SK-N-SH (cell line): ENCODE data around the gene APOC3. TPM values are rescaled to one million over a fixed set of nuclear protein-coding genes. Genes with fewer than 3 reads are reported as not detected.

Source experiments
- CTCF ChIA-PET: fragments of 300-600, 350-600 bp; formaldehyde crosslinking; extraction: SDS; loops from one replicate; lab custom pipeline; 2021; lab: Yijun Ruan, JAX
- POLR2A ChIA-PET: fragments of 350-600 bp; sonication (Branson Sonifier 250); formaldehyde crosslinking; extraction: SDS; loops from one replicate; lab custom pipeline; 2020; ENCODE audit warnings: antibody characterized with exemption, inconsistent platforms; lab: Yijun Ruan, JAX
- DNase-seq: peaks from one replicate; pipeline ENCODE4 v3.0.0; 2012
- H2AFZ ChIP-seq: fragments of 200-600 bp; sonication (generic); 2 replicates; pipeline ENCODE4 v1.8.1; 2016; ENCODE audit warnings: antibody characterized with exemption, mild to moderate bottlenecking, low read depth
- H3F3A ChIP-seq: fragments of 200-600 bp; sonication (generic); replicated peaks from 2 replicates; pipeline ENCODE3; 2016; ENCODE audit warnings: antibody characterized with exemption, mild to moderate bottlenecking; ENCODE audit not compliant: insufficient read depth
- H3K27ac ChIP-seq, 2 experiments: fragments of 200-500 bp in 1 of 2; fragments of 200-600 bp in 1 of 2; sonication (Bioruptor generic) in 1 of 2; sonication (generic), shearing (Covaris generic) in 1 of 2; 2 replicates each; pipeline versions ENCODE4 v1.5.1 to v1.6.1; 2014 to 2016; ENCODE audit warnings: low read depth in 2 of 2, inconsistent platforms in 1 of 2, low read length in 1 of 2, mild to moderate bottlenecking in 1 of 2, mixed read lengths in 1 of 2
- H3K27me3 ChIP-seq: fragments of 200-600 bp; sonication (generic), shearing (Covaris generic); 2 replicates; pipeline ENCODE4 v1.6.1; 2016; ENCODE audit warnings: mixed run types; ENCODE audit not compliant: insufficient read depth
- H3K36me3 ChIP-seq, 2 experiments: fragments of 200-500 bp in 1 of 2; fragments of 200-600 bp in 1 of 2; sonication (Bioruptor generic) in 1 of 2; sonication (generic) in 1 of 2; replicated peaks in 1 of 2; 2 replicates each; pipeline versions ENCODE3 to v1.5.1; 2014 to 2016; ENCODE audit warnings: low read length in 1 of 2, mild to moderate bottlenecking in 1 of 2; ENCODE audit not compliant: insufficient read depth in 2 of 2, control insufficient read depth in 1 of 2
- H3K4me1 ChIP-seq, 2 experiments: fragments of 200-500 bp in 1 of 2; fragments of 200-600 bp in 1 of 2; sonication (Bioruptor generic) in 1 of 2; sonication (generic), shearing (Covaris generic) in 1 of 2; 2 replicates each; pipeline versions ENCODE4 v1.5.1 to v1.6.1; 2014 to 2016; ENCODE audit warnings: low read depth in 1 of 2, low read length in 1 of 2, mixed run types in 1 of 2; ENCODE audit not compliant: insufficient read depth in 2 of 2, control insufficient read depth in 1 of 2
- H3K4me2 ChIP-seq: fragments of 200-600 bp; sonication (generic), shearing (Covaris generic); 2 replicates; pipeline ENCODE4 v1.6.1; 2017; ENCODE audit warnings: mixed run types
- H3K4me3 ChIP-seq, 2 experiments: fragments of 200-500 bp in 1 of 2; fragments of 200-600 bp in 1 of 2; sonication (Bioruptor generic) in 1 of 2; sonication (generic), shearing (Covaris generic) in 1 of 2; 2 replicates each; pipeline versions ENCODE4 v1.5.1 to v1.8.1; 2014 to 2016; ENCODE audit warnings: low read depth in 2 of 2, inconsistent platforms in 1 of 2, low read length in 1 of 2, mild to moderate bottlenecking in 1 of 2, mixed read lengths in 1 of 2, moderate library complexity in 1 of 2
- H3K79me2 ChIP-seq: fragments of 200-600 bp; sonication (generic); 2 replicates; pipeline ENCODE4 v1.8.1; 2017; ENCODE audit warnings: mild to moderate bottlenecking; ENCODE audit not compliant: insufficient read depth
- H3K9ac ChIP-seq: fragments of 200-600 bp; sonication (generic); 2 replicates; pipeline ENCODE4 v1.6.1; 2017; ENCODE audit warnings: mixed run types
- H3K9me2 ChIP-seq: fragments of 200-600 bp; sonication (generic); 2 replicates; pipeline ENCODE4 v1.6.1; 2017; ENCODE audit warnings: mixed run types
- H3K9me3 ChIP-seq: fragments of 200-600 bp; sonication (generic); 2 replicates; pipeline ENCODE4 v1.6.1; 2017; ENCODE audit warnings: mixed run types, mild to moderate bottlenecking, moderate library complexity
- H4K20me1 ChIP-seq: fragments of 200-600 bp; sonication (generic); 2 replicates; pipeline ENCODE4 v1.6.1; 2017; ENCODE audit warnings: mild to moderate bottlenecking, mixed run types; ENCODE audit not compliant: insufficient read depth
- CTCF ChIP-seq: fragments of 200-600 bp; sonication (generic); IDR thresholded peaks from 2 replicates; pipeline ENCODE4 v1.6.1; 2017; ENCODE audit warnings: antibody characterized with exemption, mild to moderate bottlenecking, moderate library complexity
- ELF1 ChIP-seq: IDR thresholded peaks from 2 replicates; pipeline ENCODE4 v1.4.0; 2012
- EP300 ChIP-seq, 2 experiments: IDR thresholded peaks; 2 replicates each; pipeline versions ENCODE4 v1.4.0 to v1.6.1; 2012; ENCODE audit warnings: borderline replicate concordance in 1 of 2, low read depth in 1 of 2, low read length in 1 of 2
- EZH2phosphoT487 ChIP-seq: fragments of 200-600 bp; sonication (generic); IDR thresholded peaks from 2 replicates; pipeline ENCODE4 v1.6.1; 2017; ENCODE audit warnings: low read depth, mixed run types, mild to moderate bottlenecking, antibody characterized with exemption, moderate library complexity, borderline replicate concordance
- FOXM1 ChIP-seq: IDR thresholded peaks from 2 replicates; pipeline ENCODE4 v1.4.0; 2012; ENCODE audit warnings: low read depth, mild to moderate bottlenecking
- GABPA ChIP-seq: IDR thresholded peaks from 2 replicates; pipeline ENCODE4 v1.4.0; 2012; ENCODE audit warnings: low read depth, mild to moderate bottlenecking
- GATA2 ChIP-seq: sonication (generic); formaldehyde crosslinking; IDR thresholded peaks from 2 replicates; pipeline ENCODE4 v1.5.0; 2020; ENCODE audit warnings: mild to moderate bottlenecking, missing genetic modification reagents
- JUND ChIP-seq: IDR thresholded peaks from 2 replicates; pipeline ENCODE4 v1.4.0; 2012
- MEF2A ChIP-seq: IDR thresholded peaks from 2 replicates; pipeline ENCODE4 v1.4.0; 2012; ENCODE audit warnings: low read depth, borderline replicate concordance
- MXI1 ChIP-seq: IDR thresholded peaks from 2 replicates; pipeline ENCODE4 v1.6.1; 2012; ENCODE audit warnings: mild to moderate bottlenecking, low read depth, low read length, improper control_type of control experiment
- NFIC ChIP-seq: IDR thresholded peaks from 2 replicates; pipeline ENCODE4 v1.4.0; 2012; ENCODE audit warnings: borderline replicate concordance
- NRF1 ChIP-seq: IDR thresholded peaks from 2 replicates; pipeline ENCODE4 v1.6.1; 2012; ENCODE audit warnings: low read depth, mild to moderate bottlenecking, low read length
- POLR2AphosphoS5 ChIP-seq: IDR thresholded peaks from 2 replicates; pipeline ENCODE4 v1.6.1; 2012; ENCODE audit warnings: low read depth, low read length
- RAD21 ChIP-seq: IDR thresholded peaks from 2 replicates; pipeline ENCODE4 v1.6.1; 2012; ENCODE audit warnings: mild to moderate bottlenecking, low read length
- RCOR1 ChIP-seq: fragments of 150-350 bp; IDR thresholded peaks from 2 replicates; pipeline ENCODE4 v1.6.1; 2017; ENCODE audit warnings: antibody characterized with exemption, low read length
- RFX5 ChIP-seq: IDR thresholded peaks from 2 replicates; pipeline ENCODE4 v1.6.1; 2012; ENCODE audit warnings: mild to moderate bottlenecking, improper control_type of control experiment, low read length
- SIN3A ChIP-seq: IDR thresholded peaks from 2 replicates; pipeline ENCODE4 v1.6.1; 2012; ENCODE audit warnings: low read depth, mild to moderate bottlenecking, low read length, moderate library complexity, borderline replicate concordance
- SMC3 ChIP-seq: IDR thresholded peaks from 2 replicates; pipeline ENCODE4 v1.6.1; 2012; ENCODE audit warnings: low read depth, low read length, improper control_type of control experiment
- TAF1 ChIP-seq: IDR thresholded peaks from 2 replicates; pipeline ENCODE4 v1.6.1; 2012; ENCODE audit warnings: low read depth, mild to moderate bottlenecking, low read length, moderate library complexity, borderline replicate concordance
- TCF12 ChIP-seq: IDR thresholded peaks from 2 replicates; pipeline ENCODE4 v1.4.0; 2012
- TEAD4 ChIP-seq: IDR thresholded peaks from 2 replicates; pipeline ENCODE4 v1.4.0; 2012; ENCODE audit warnings: mild to moderate bottlenecking, borderline replicate concordance; ENCODE audit not compliant: insufficient read depth
- USF1 ChIP-seq: IDR thresholded peaks from 2 replicates; pipeline ENCODE4 v1.4.0; 2012; ENCODE audit warnings: low read depth, borderline replicate concordance
- USF2 ChIP-seq: fragments of 150-350 bp; IDR thresholded peaks from 2 replicates; pipeline ENCODE4 v1.6.1; 2017; ENCODE audit warnings: antibody characterized with exemption, low read length, low read depth, borderline replicate concordance
- YY1 ChIP-seq: IDR thresholded peaks from 2 replicates; pipeline ENCODE4 v1.4.0; 2012; ENCODE audit warnings: low read depth, mild to moderate bottlenecking
- WGBS: methylation state at CpG from one replicate; pipeline ENCODE4 v1.1.6; 2017; ENCODE audit warnings: low lambda C conversion rate; 5-methylcytosine and 5-hydroxymethylcytosine counted together
- polyA plus RNA-seq, 3 experiments: library from polyadenylated mRNA; depleted of rRNA; stranded (reverse); fragments of >200 nt; gene quantifications; 2 replicates each; pipeline ENCODE4 v1.2.3, GENCODE V29; 2012
- TF ChIP-seq, protein P1 (sequence below): IDR thresholded peaks from 2 replicates; pipeline ENCODE4 v1.6.1; 2012; ENCODE audit warnings: mild to moderate bottlenecking, low read depth, low read length, moderate library complexity
- TF ChIP-seq, protein P2 (sequence below): fragments of 150-350 bp; IDR thresholded peaks from 2 replicates; pipeline ENCODE4 v1.6.1; 2016; ENCODE audit warnings: mild to moderate bottlenecking, low read depth, low read length
- TF ChIP-seq, protein P3 (sequence below): IDR thresholded peaks from 2 replicates; pipeline ENCODE4 v1.4.0; 2012; ENCODE audit warnings: low read depth

The APOC3 gene
- polyA plus RNA-seq, 1 of the 3 experiments (the other 2 are of a cell fraction) = not detected

DNA sequence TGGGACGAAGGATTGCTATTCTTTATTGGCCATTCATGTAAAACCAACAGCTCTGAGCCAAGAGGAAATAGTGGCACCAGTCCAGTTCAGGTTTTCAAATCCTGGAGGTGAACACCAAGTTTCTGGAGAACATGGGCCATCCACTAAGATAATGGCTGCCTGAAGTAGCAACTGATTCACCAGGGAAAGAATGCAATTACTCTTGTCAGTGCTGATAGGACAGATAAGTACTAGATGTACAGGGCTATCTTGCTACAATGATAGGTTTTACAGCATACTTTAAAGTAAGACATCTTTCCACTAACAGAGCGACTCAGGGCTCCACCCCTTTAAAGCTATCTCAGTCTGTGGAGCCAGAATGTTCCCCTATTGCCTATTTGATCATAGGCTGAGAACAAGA is 44.5 kb downstream of the APOC3 start:
- POLR2A ChIA-PET = no interaction called here
- Histone ChIP-seq H4K20me1 (no peaks in the 10 kb centered on the region), H2AFZ (no peak overlapping the region), H3K4me1 (peaks cover 3 to 7% of the 10 kb centered on the region in 2 experiments), H3K4me2 (no peak overlapping the region), H3F3A (peaks cover 6% of the 10 kb centered on the region), H3K9me2 (no peaks in the 10 kb centered on the region), H3K4me3 (no peak overlapping the region; a peak in 1 of 4 replicates), H3K27me3 (no peaks in the 10 kb centered on the region), H3K79me2 (no peaks in the 10 kb centered on the region), H3K9ac (no peak overlapping the region), H3K27ac (peak overlapping the region in 1 of 2 experiments; percentile 43; a peak in 1 of 4 replicates), H3K36me3 (peaks cover 15 to 36% of the 10 kb centered on the region in 2 experiments), H3K9me3 (no peaks in the 10 kb centered on the region)
- CTCF ChIA-PET = interaction anchor here (1.9 to 2.9 kb wide), 3 partner anchors 83 to 232 kb away, joined by 5 to 10 read pairs (median 9); partner anchors contain the start of gene APOA5
- WGBS = 67% methylated on average over 2 of the region's 2 CpGs
- no peak for DNase-seq
- no peak for TF ChIP-seq TAF1
- peak; percentile 78 for TF ChIP-seq YY1
- TF ChIP-seq JUND = peak; percentile 71
- peak; percentile 45; the same call in 1 of the 2 replicates for TF ChIP-seq POLR2AphosphoS5
- TF ChIP-seq MXI1 = no peak
- TF ChIP-seq ELF1 = no peak
- peak; percentile 61; the same call in 1 of the 2 replicates for TF ChIP-seq TEAD4
- TF ChIP-seq NRF1 = no peak
- TF ChIP-seq CTCF = no peak
- no peak for TF ChIP-seq RCOR1
- TF ChIP-seq MEF2A = peak; percentile 61; the same call in 1 of the 2 replicates
- no peak for TF ChIP-seq SIN3A
- TF ChIP-seq USF2 = no peak
- peak in 1 of 2 experiments; percentile 33; a peak in 1 of 4 replicates for TF ChIP-seq EP300 (IDR thresholded peaks at IDR 0.05; ENCODE audit: borderline replicate concordance in 1 of 2, low read depth in 1 of 2, low read length in 1 of 2)
- no peak for TF ChIP-seq RAD21
- TF ChIP-seq USF1 = no peak
- no peak for TF ChIP-seq FOXM1
- TF ChIP-seq, protein P1, sequence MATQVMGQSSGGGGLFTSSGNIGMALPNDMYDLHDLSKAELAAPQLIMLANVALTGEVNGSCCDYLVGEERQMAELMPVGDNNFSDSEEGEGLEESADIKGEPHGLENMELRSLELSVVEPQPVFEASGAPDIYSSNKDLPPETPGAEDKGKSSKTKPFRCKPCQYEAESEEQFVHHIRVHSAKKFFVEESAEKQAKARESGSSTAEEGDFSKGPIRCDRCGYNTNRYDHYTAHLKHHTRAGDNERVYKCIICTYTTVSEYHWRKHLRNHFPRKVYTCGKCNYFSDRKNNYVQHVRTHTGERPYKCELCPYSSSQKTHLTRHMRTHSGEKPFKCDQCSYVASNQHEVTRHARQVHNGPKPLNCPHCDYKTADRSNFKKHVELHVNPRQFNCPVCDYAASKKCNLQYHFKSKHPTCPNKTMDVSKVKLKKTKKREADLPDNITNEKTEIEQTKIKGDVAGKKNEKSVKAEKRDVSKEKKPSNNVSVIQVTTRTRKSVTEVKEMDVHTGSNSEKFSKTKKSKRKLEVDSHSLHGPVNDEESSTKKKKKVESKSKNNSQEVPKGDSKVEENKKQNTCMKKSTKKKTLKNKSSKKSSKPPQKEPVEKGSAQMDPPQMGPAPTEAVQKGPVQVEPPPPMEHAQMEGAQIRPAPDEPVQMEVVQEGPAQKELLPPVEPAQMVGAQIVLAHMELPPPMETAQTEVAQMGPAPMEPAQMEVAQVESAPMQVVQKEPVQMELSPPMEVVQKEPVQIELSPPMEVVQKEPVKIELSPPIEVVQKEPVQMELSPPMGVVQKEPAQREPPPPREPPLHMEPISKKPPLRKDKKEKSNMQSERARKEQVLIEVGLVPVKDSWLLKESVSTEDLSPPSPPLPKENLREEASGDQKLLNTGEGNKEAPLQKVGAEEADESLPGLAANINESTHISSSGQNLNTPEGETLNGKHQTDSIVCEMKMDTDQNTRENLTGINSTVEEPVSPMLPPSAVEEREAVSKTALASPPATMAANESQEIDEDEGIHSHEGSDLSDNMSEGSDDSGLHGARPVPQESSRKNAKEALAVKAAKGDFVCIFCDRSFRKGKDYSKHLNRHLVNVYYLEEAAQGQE = no peak
- TF ChIP-seq, protein P2, sequence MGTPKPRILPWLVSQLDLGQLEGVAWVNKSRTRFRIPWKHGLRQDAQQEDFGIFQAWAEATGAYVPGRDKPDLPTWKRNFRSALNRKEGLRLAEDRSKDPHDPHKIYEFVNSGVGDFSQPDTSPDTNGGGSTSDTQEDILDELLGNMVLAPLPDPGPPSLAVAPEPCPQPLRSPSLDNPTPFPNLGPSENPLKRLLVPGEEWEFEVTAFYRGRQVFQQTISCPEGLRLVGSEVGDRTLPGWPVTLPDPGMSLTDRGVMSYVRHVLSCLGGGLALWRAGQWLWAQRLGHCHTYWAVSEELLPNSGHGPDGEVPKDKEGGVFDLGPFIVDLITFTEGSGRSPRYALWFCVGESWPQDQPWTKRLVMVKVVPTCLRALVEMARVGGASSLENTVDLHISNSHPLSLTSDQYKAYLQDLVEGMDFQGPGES = no peak
- no peak for TF ChIP-seq GATA2 (CRISPR knock-in tag)
- no peak for TF ChIP-seq GABPA
- no peak for TF ChIP-seq RFX5
- TF ChIP-seq TCF12 = peak; percentile 66
- TF ChIP-seq SMC3 = no peak
- TF ChIP-seq, protein P3, sequence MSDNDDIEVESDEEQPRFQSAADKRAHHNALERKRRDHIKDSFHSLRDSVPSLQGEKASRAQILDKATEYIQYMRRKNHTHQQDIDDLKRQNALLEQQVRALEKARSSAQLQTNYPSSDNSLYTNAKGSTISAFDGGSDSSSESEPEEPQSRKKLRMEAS = peak; percentile 46; the same call in 1 of the 2 replicates
- TF ChIP-seq NFIC = peak; percentile 59
- TF ChIP-seq EZH2phosphoT487 = no peak
